ENCODE measurements around the gene SOX13. TPM values are rescaled to one million over a fixed set of nuclear protein-coding genes. Genes with fewer than 3 reads are reported as not detected.

The SOX13 gene
- total RNA-seq, 2 experiments from 2014 or later: 7.4 to 7.8 TPM

- H3K4me1 Mint-ChIP-seq: no peaks in the 10 kb centered on the region
- DNase-seq: no peak
- ChIA-PET POLR2A (no interaction called here), CTCF (no interaction called here)
- H3K9me3 Mint-ChIP-seq: peaks cover 36% of the 10 kb centered on the region
- H3K27ac Mint-ChIP-seq: no peak overlapping the region
- peaks cover 1% of the 10 kb centered on the region for H3K27me3 Mint-ChIP-seq
- no peaks in the 10 kb centered on the region for H3K36me3 Mint-ChIP-seq (ENCODE audit: low read depth)
- no peak overlapping the region for H3K4me3 Mint-ChIP-seq
These were observed 99.6 kb downstream of the SOX13 start for GRCh38 chr1:204172404-204173029.

- Mint-ChIP-seq H3K36me3 (ENCODE audit: low read depth) (no peaks in the 10 kb centered on the region), H3K9me3 (peaks cover 22% of the 10 kb centered on the region), H3K4me1 (no peaks in the 10 kb centered on the region), H3K27me3 (peaks cover 3% of the 10 kb centered on the region), H3K4me3 (no peak overlapping the region), H3K27ac (no peak overlapping the region)
- CTCF ChIA-PET: interaction anchor here (1.0 kb wide), 1 partner anchor 32 kb away, joined by 3 read pairs; no protein-coding TSS in a partner anchor
- DNase-seq: no peak
- POLR2A ChIA-PET: no interaction called here
These were observed 102.0 kb downstream of the SOX13 start for GRCh38 chr1:204174958-204175357.

- ChIA-PET POLR2A (interaction anchor here (0.7 kb wide), 1 partner anchor 61 kb away, joined by 3 read pairs; no protein-coding TSS in a partner anchor), CTCF (no interaction called here)
- Mint-ChIP-seq H3K27ac (no peak overlapping the region), H3K4me1 (no peaks in the 10 kb centered on the region), H3K4me3 (no peak overlapping the region), H3K27me3 (peaks cover 4% of the 10 kb centered on the region), H3K36me3 (ENCODE audit: low read depth) (no peaks in the 10 kb centered on the region), H3K9me3 (peaks cover 12% of the 10 kb centered on the region)
- no peak for DNase-seq
These were observed 103.1 kb downstream of the SOX13 start for GRCh38 chr1:204176049-204176448.

GRCh38 chr1:204177133-204177532 is 104.2 kb downstream of the SOX13 start:
- H3K27me3 Mint-ChIP-seq: peaks cover 3% of the 10 kb centered on the region
- no peak overlapping the region for H3K27ac Mint-ChIP-seq
- H3K4me1 Mint-ChIP-seq: no peaks in the 10 kb centered on the region
- ChIA-PET CTCF (no interaction called here), POLR2A (no interaction called here)
- no peak overlapping the region for H3K4me3 Mint-ChIP-seq
- peaks cover 5% of the 10 kb centered on the region for H3K9me3 Mint-ChIP-seq
- no peaks in the 10 kb centered on the region for H3K36me3 Mint-ChIP-seq (ENCODE audit: low read depth)
- DNase-seq: no peak

Other genes starting within 250 kb of the SOX13 start
- 100 to 1,000 TPM; 151 to 163 TPM for gene SNRPE, start 211.5 kb upstream of the SOX13 start, total RNA-seq
- gene ETNK2, start 78.9 kb downstream of the SOX13 start, total RNA-seq: under 1 TPM; 0.08 to 0.18 TPM
- gene REN, start 93.2 kb downstream of the SOX13 start, total RNA-seq: not detected
- not detected for gene KISS1, start 123.4 kb downstream of the SOX13 start, total RNA-seq
- not detected for gene GOLT1A, start 140.9 kb downstream of the SOX13 start, total RNA-seq

All from activated CD4-positive, alpha-beta memory T cell treated with anti-CD3 and anti-CD28 coated beads, Interleukin-2, amount 10 ng/mL, durations not matched to agents 7 days and 5 days (primary cell).